NT2/D1 (cell line): ENCODE data around the gene EMP2.

ENCODE experiments used
- SUZ12 ChIP-seq: IDR thresholded peaks from 2 replicates; pipeline ENCODE4 v1.6.1; 2011; ENCODE audit not compliant: insufficient read length, insufficient read depth; ENCODE audit errors: extremely low read depth
- YY1 ChIP-seq: IDR thresholded peaks from 2 replicates; pipeline ENCODE4 v1.6.1; 2011; ENCODE audit not compliant: insufficient read length, insufficient read depth
- ZNF274 ChIP-seq: IDR thresholded peaks from 2 replicates; pipeline ENCODE4 v1.6.1; 2011; ENCODE audit warnings: mild to moderate bottlenecking, low read depth, low read length

DNA sequence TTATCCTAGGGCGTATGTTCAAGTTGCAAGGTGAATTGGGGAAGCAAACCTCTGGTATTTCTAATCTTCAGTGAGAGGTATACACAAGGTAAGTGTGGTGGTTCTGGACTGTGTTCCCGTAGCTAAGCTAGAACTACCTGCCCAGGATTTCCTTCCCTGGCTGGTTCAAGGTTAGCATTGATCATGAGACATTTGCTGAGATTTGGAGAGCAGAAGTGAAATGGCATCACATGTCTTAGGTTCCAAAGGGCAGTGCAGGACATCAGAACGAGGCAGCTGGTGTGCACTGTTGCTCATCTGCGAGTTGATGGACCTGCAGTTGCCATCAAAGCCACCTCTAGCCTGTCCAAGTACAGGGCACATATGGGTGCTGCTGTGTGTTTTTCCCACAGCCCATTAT lies 95.2 kb downstream of the EMP2 start:
- no peak for TF ChIP-seq SUZ12
- no peak for TF ChIP-seq YY1
- TF ChIP-seq ZNF274: no peak
